CD14-positive monocyte (primary cell): ENCODE results near the gene SUPV3L1. TPM values are rescaled to one million over a fixed set of nuclear protein-coding genes. Genes with fewer than 3 reads are reported as not detected.

Source experiments
- DNase-seq, 3 donors: peaks; one replicate each; pipeline ENCODE4 v3.0.0-alpha.2; 2011 to 2022
- H2AFZ ChIP-seq: 2 replicates; pipeline ENCODE4 v1.6.0; 2012; ENCODE audit warnings: mild to moderate bottlenecking, low read depth, low read length, inconsistent platforms; ENCODE audit not compliant: insufficient read depth, poor library complexity, severe bottlenecking
- H3K27ac ChIP-seq, 2 donors: 1 replicate in 1 of 2; 2 replicates in 1 of 2; pipeline ENCODE4 v1.5.1; 2012 to 2013; ENCODE audit warnings: low read length in 2 of 2, control low read depth in 1 of 2, inconsistent platforms in 1 of 2, low read depth in 1 of 2, mild to moderate bottlenecking in 1 of 2
- H3K27me3 ChIP-seq, 2 donors: one replicate each; pipeline versions ENCODE4 v1.6.0 to v1.6.1; 2011 to 2013; ENCODE audit warnings: low read length in 2 of 2; ENCODE audit not compliant: control insufficient read depth in 2 of 2, insufficient read depth in 2 of 2
- H3K36me3 ChIP-seq, 2 donors: replicated peaks in 1 of 2; 1 replicate in 1 of 2; 2 replicates in 1 of 2; pipeline versions ENCODE4 v1.5.1 to v1.6.1; 2012 to 2013; ENCODE audit warnings: low read length in 2 of 2, control low read depth in 1 of 2, inconsistent platforms in 1 of 2, mild to moderate bottlenecking in 1 of 2; ENCODE audit not compliant: insufficient read depth in 2 of 2, control insufficient read depth in 1 of 2
- H3K4me1 ChIP-seq, 2 donors: 1 replicate in 1 of 2; 2 replicates in 1 of 2; pipeline versions ENCODE4 v1.5.1 to v1.6.1; 2012 to 2013; ENCODE audit warnings: low read length in 2 of 2, control low read depth in 1 of 2, inconsistent platforms in 1 of 2, mild to moderate bottlenecking in 1 of 2, moderate library complexity in 1 of 2; ENCODE audit not compliant: insufficient read depth in 2 of 2, control insufficient read depth in 1 of 2
- H3K4me2 ChIP-seq: replicated peaks from 2 replicates; pipeline ENCODE3; 2012; ENCODE audit warnings: low read length, moderate library complexity, mild to moderate bottlenecking; ENCODE audit not compliant: poor library complexity, severe bottlenecking; ENCODE audit errors: extremely low read depth
- H3K4me3 ChIP-seq, 3 experiments: fragments of 200-600 bp in 1 of 3; sonication (generic) in 1 of 3; replicated peaks in 1 of 3; 1 replicate in 2 of 3; 2 replicates in 1 of 3; pipeline ENCODE4 v1.5.1; 2011 to 2013; ENCODE audit warnings: low read length in 3 of 3, mild to moderate bottlenecking in 3 of 3, control low read depth in 2 of 3, low read depth in 2 of 3, inconsistent platforms in 1 of 3, moderate library complexity in 1 of 3
- H3K79me2 ChIP-seq: 2 replicates; pipeline ENCODE4 v1.6.0; 2012; ENCODE audit warnings: mild to moderate bottlenecking, control low read depth, inconsistent platforms, low read length, moderate library complexity; ENCODE audit not compliant: insufficient read depth
- H3K9ac ChIP-seq: 2 replicates; pipeline ENCODE4 v1.6.0; 2017; ENCODE audit warnings: low read length, mild to moderate bottlenecking; ENCODE audit not compliant: insufficient read depth, poor library complexity, severe bottlenecking
- H3K9me3 ChIP-seq, 2 donors: replicated peaks in 1 of 2; 1 replicate in 1 of 2; 2 replicates in 1 of 2; pipeline versions ENCODE4 v1.5.1 to v1.6.1; 2012 to 2013; ENCODE audit warnings: low read length in 2 of 2, control low read depth in 1 of 2; ENCODE audit not compliant: control insufficient read depth in 1 of 2, insufficient read depth in 1 of 2
- H4K20me1 ChIP-seq: 2 replicates; pipeline ENCODE4 v1.6.0; 2012; ENCODE audit warnings: mild to moderate bottlenecking, low read length, control low read depth, moderate library complexity; ENCODE audit not compliant: insufficient read depth
- H3K27ac Mint-ChIP-seq, 7 donors: one replicate each; pipeline ENCODE4 v1.8.0; 2020; ENCODE audit warnings: mild to moderate bottlenecking in 7 of 7, mixed read lengths in 7 of 7, moderate library complexity in 6 of 7, inconsistent platforms in 2 of 7
- H3K27me3 Mint-ChIP-seq, 3 donors: one replicate each; pipeline ENCODE4 v1.8.0; 2021 to 2022; ENCODE audit warnings: low read depth in 3 of 3, mild to moderate bottlenecking in 3 of 3, mixed read lengths in 3 of 3, moderate library complexity in 3 of 3, inconsistent platforms in 1 of 3
- H3K36me3 Mint-ChIP-seq, 2 donors: one replicate each; pipeline ENCODE4 v1.8.0; 2020; ENCODE audit warnings: mixed read lengths in 2 of 2, inconsistent platforms in 1 of 2, mild to moderate bottlenecking in 1 of 2
- H3K4me1 Mint-ChIP-seq: one replicate; pipeline ENCODE4 v1.8.0; 2020; ENCODE audit warnings: mild to moderate bottlenecking, mixed read lengths
- H3K4me3 Mint-ChIP-seq, 2 donors: one replicate each; pipeline ENCODE4 v1.8.0; 2020; ENCODE audit warnings: mild to moderate bottlenecking in 2 of 2, mixed read lengths in 2 of 2, moderate library complexity in 1 of 2
- H3K9me3 Mint-ChIP-seq, 7 donors: one replicate each; pipeline ENCODE4 v1.8.0; 2020 to 2022; ENCODE audit warnings: mixed read lengths in 7 of 7, mild to moderate bottlenecking in 6 of 7, moderate library complexity in 6 of 7, inconsistent platforms in 2 of 7
- CTCF ChIP-seq: fragments of 200-600 bp; IDR thresholded peaks from one replicate; pipeline ENCODE4 v1.8.0; 2022; ENCODE audit warnings: antibody characterized with exemption, mild to moderate bottlenecking
- WGBS: methylation state at CpG from one replicate; pipeline ENCODE4 v1.1.5; 2013; ENCODE audit warnings: missing lambda C conversion rate; ENCODE audit not compliant: insufficient coverage; 5-methylcytosine and 5-hydroxymethylcytosine counted together
- intact Hi-C, 2 donors: fragments of 100-400 bp; cut with micrococcal nuclease; formaldehyde crosslinking; loops; one replicate each; pipeline versions ENCODE4 v1.15.0 to v1.15.1; 2023
- polyA plus RNA-seq, 3 donors: library from polyadenylated mRNA; depleted of rRNA in 1 of 3; unstranded in 2 of 3; stranded (reverse) in 1 of 3; fragments of 300-500 nt in 2 of 3; fragments of >200 nt in 1 of 3; fragmentation: Illumina TruSeq in 2 of 3; gene quantifications; 1 replicate in 2 of 3; 2 replicates in 1 of 3; pipeline ENCODE4 v1.2.3, GENCODE V29; 2012 to 2021

The SUPV3L1 gene
- polyA plus RNA-seq, 3 donors = 6.8 to 18.8 (median 7.3) TPM

- Histone ChIP-seq H3K9me3 (no peaks in the 10 kb centered on the region), H3K4me1 (peaks cover 16 to 18% of the 10 kb centered on the region in 2 donors), H3K27me3 (no peaks in the 10 kb centered on the region), H3K4me3 (no peak overlapping the region), H3K4me2 (no peak overlapping the region), H3K79me2 (no peaks in the 10 kb centered on the region), H4K20me1 (no peaks in the 10 kb centered on the region), H3K27ac (no peak overlapping the region), H3K36me3 (no peaks in the 10 kb centered on the region), H3K9ac (no peak overlapping the region), H2AFZ (no peak overlapping the region)
- Mint-ChIP-seq H3K4me1 (peaks cover 28% of the 10 kb centered on the region), H3K4me3 (no peak overlapping the region), H3K36me3 (no peaks in the 10 kb centered on the region), H3K27ac (no peak overlapping the region), H3K27me3 (peaks cover 0 to 5% (median 1%) of the 10 kb centered on the region in 3 donors), H3K9me3 (no peaks in the 10 kb centered on the region)
- DNase-seq = no peak
- TF ChIP-seq CTCF = no peak
- intact Hi-C loops = no loop called here
- 97% methylated on average over 11 of the region's 14 CpGs for WGBS
Observed at GRCh38 chr10:69226919-69227450, 47.0 kb downstream of the SUPV3L1 start.

- intact Hi-C loops = no loop called here
- no peak for DNase-seq
- H3K27me3 ChIP-seq = no peaks in the 10 kb centered on the region
- Mint-ChIP-seq H3K4me1 (peaks cover 20% of the 10 kb centered on the region), H3K27ac (peak overlapping the region in 1 of 7 donors; percentile 3), H3K36me3 (no peaks in the 10 kb centered on the region), H3K9me3 (no peaks in the 10 kb centered on the region), H3K27me3 (peaks cover 0 to 5% (median 0%) of the 10 kb centered on the region in 3 donors), H3K4me3 (peak overlapping the region in 1 of 2 donors; percentile 77)
- no peak overlapping the region for H3K4me2 ChIP-seq
- WGBS = 86% methylated on average over 2 of the region's 2 CpGs
- no peak overlapping the region for H3K27ac ChIP-seq
- peak overlapping the region; percentile 41 for H2AFZ ChIP-seq
- no peaks in the 10 kb centered on the region for H3K79me2 ChIP-seq
- no peak for TF ChIP-seq CTCF
- no peaks in the 10 kb centered on the region for H3K9me3 ChIP-seq
- H3K9ac ChIP-seq = no peak overlapping the region
- peaks cover 16 to 18% of the 10 kb centered on the region in 2 donors for H3K4me1 ChIP-seq
- H4K20me1 ChIP-seq = no peaks in the 10 kb centered on the region
- no peak overlapping the region for H3K4me3 ChIP-seq
- H3K36me3 ChIP-seq = no peaks in the 10 kb centered on the region
Observed at GRCh38 chr10:69228151-69228550, 48.1 kb downstream of the SUPV3L1 start.
